ENCODE data around the gene C21orf91.

C21orf91 gene

GRCh38 chr21:17797967-17798366, 21.2 kb downstream of the C21orf91 start:
- DNase-seq (ENCODE audit: low spot score), result no peak

DNA sequence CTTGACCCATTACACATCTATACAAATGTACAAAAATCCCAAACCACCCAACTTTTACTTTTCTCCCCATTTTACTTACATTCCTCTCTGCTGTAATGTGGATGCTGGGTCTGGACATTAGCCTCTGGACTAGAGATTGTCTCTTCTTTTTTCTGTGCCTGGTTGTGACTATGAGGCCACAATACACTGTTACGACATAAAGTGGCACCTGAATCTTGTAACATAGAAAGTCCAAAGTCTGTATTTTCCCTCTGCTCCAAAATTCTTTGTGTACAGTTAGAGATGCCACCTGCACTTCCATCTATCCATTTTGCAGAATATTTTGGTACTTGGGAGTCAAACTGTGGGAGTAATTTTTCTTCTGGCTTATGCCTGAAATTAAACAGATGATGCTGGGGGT, 22.7 kb downstream of the C21orf91 start:
- DNase-seq (ENCODE audit: low spot score), result no peak

DNA sequence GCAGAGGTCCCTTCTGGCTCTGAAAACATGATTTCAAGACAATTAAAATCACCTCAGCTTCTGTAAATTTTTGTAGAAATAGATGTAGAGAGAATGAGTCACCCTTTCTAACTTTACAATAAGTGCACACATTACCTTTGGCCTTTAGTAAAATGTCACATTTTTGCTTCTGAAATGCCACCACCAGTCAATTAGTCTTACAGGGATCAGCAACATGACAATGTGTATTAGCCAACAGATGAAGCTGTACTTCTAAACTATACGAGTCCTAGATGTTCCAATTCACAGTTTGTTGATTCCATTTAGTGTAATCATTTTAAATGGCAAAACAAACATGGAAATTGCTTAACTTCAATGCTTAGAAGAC, 23.1 kb downstream of the C21orf91 start:
- DNase-seq (ENCODE audit: low spot score), result no peak

DNA sequence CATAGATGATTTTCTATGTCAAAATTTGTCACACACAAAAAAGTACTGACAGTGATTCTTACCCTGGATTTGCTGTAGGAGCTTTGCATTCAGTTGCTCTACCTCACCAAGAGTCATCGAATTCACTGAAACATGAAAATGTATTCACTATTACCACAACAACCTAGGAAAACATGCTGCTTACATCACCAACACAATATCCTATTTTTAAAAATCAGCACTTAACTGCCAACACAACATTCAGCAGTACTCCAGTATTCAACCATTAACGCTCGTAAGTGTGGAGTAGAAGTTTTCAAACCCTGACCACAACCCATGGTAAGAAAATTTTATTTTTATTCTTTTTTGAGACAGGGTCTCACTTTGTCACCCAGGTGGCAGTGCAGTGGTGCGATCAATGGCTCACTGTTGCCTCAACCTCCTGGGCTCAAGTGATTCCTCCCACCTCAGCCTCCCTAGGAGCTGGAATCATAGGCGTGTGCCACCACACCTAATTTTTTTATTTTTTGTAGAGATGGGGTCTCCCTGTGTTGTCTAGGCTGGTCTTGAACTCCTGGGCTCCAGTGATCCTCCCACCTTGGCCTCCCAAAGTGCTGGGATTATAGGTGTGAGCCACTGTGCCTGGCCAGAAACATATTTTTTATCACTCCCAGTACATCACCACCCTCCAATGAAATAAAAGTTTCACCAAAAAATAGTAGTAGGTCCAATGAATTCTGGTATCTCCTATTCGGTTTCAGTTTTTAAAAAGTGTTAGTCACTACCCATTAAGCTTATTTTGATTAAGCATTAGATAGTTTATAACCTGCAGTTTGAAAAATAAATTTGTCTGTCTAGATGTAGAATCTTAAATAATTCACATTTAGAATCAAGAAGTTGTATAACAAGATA, 23.8 kb downstream of the C21orf91 start:
- peak; percentile 36 for DNase-seq (ENCODE audit: low spot score)

DNA sequence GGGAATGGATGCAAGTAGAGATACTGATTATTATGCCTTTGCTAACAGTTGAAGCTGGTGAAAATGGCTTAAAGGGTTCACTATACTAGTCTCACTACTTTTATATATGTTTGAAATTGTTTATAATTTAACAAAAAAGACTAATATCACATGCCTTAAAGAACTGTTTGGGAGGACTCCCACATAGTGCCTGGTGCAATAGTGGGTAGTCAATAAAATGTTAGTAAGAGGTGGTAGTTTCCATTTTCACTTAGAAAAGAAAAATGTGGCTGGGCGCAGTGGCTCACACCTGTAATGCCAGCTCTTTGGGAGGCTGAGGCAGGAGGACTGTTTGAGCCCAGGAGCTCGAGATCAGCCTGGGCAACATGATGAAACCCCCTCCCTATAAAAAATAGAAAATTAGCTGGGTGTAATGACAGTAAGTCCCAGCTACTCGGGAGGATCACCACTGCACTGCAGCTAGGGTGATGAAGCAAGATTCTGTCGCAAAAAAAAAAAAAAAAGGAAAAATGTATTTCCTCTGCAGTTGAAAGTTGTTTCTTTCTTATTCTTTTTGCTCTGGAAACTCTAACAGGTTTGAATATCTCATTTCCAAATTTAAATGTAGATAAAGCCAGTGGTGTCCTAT, 24.5 kb downstream of the C21orf91 start:
- no peak for DNase-seq (ENCODE audit: low spot score)

- peak; percentile 26 for DNase-seq (ENCODE audit: low spot score)
Observed at GRCh38 chr21:17793246-17794123, 25.7 kb downstream of the C21orf91 start.

- no peak for DNase-seq (ENCODE audit: low spot score)
Observed at GRCh38 chr21:17789656-17790055, 29.5 kb downstream of the C21orf91 start.

GRCh38 chr21:17789069-17789468, 30.1 kb downstream of the C21orf91 start:
- DNase-seq (ENCODE audit: low spot score), result no peak

DNA sequence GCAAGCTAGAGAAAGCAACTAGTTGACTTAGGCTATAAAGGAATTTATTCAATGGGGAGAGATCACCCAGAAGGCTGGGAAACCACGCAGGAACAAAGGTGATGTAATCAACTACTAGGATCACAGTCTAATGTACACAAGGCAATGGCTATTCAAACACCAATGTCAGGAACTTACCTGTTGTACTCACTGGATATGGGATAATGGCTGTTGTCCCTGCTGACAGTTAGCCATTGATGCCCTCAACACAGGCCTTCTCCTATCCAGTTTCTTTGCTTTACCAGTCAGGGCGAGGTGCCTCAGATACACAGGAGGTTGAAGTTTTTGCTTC, 32.3 kb downstream of the C21orf91 start:
- DNase-seq (ENCODE audit: low spot score), result no peak

DNA sequence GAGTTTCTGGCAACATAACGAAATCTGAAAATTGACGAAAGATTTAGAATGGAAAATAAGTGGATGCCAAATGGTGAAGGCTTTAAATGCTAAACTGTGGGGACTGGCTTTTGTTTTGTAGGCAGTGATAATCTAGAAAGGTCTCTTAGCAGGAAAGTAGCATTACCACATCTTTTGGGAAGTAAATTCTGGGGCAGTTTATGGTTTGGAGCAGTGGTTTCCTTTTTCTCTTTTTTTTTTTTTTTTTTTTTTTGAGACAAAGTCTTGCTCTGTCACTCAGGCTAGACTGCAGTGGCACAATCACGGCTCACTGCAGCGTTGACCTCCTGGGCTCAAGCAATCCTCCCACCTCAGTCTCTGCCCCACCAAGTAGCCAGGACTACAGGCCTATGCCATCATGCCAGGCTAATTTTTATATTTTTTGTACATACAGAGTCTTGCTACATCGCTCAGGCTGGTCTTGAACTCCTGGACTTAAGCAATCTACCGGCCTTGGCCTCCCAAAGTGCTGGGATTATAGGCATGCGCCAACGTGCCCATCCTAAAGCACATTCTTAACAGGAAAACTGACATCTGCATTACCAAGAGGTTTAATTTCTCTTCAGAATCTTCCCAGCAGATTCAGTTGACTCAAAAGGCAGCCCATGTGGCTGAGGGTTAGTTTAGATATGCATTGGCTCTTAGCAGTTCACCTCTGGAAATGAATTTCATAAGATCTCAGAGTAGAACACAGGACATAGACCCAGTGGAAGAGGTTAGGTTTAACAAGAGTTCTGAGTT, 32.9 kb downstream of the C21orf91 start:
- no peak for DNase-seq (ENCODE audit: low spot score)

GRCh38 chr21:17785403-17785788, 33.8 kb downstream of the C21orf91 start:
- DNase-seq (ENCODE audit: low spot score), result no peak

- peak; percentile 34 for DNase-seq (ENCODE audit: low spot score)
Observed at GRCh38 chr21:17784604-17785402, 34.4 kb downstream of the C21orf91 start.

DNA sequence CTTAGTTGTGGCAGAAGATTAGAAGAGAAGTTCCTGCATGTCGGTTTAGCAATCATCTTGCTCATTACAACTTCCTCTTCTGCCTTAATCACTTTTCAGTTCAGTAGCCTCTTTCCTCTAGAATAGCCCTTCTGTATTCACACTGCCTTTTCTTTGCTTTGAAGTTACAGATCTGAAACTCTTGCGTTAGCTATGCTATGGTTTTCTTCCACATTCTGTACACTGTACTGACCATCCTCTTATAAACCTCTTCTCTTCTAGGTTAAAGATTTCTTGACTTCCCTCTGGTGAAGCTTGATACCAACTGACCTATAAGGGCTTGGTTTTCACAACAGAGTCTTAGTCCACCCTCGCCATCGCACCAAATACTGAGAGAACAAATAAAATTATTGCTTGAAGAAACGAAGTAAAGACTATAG, 35.0 kb downstream of the C21orf91 start:
- peak; percentile 72 for DNase-seq (ENCODE audit: low spot score)

GRCh38 chr21:17783481-17784179, 35.5 kb downstream of the C21orf91 start:
- no peak for DNase-seq (ENCODE audit: low spot score)

DNA sequence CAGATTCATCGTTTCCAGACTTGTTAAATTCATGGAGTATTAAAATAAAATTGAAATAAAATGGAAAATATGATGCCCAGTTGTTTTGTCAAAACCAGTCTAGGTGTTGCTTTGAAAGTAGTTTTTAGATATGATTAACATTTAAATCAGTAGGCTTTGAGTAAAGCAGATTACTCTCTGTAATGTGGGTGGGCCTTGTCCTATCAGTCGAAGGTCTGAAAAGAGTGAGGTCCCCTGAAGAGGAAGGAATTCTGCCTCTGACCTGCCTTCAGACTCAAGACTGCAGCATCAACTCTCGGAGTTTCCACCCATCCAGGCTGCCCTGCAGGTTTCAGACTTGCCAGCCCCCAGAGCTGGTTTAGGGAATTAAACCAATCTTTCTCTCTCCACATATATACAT, 36.2 kb downstream of the C21orf91 start:
- DNase-seq (ENCODE audit: low spot score), result no peak

GRCh38 chr21:17782051-17782450, 37.1 kb downstream of the C21orf91 start:
- DNase-seq (ENCODE audit: low spot score), result no peak

GRCh38 chr21:17781524-17781923, 37.6 kb downstream of the C21orf91 start:
- DNase-seq (ENCODE audit: low spot score), result no peak

DNA sequence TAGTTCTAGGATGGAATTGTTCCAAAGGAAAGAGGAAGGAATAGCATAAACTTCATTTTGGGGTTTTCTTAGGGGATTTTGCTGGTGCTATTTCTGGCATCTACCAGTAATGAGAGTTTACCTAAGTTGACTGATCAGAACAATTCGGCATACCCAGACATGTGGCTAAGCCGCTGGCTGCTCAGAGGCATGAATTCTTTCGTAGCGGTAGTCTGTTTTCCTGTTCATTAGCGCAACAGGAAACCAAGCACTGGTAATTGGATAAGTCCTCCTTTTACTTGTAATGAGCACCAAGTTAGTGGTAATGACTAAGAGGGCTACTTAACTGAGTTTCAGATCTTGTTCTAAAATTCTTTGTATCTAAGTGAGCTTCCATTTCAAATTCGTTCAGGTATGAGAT, 38.6 kb downstream of the C21orf91 start:
- no peak for DNase-seq (ENCODE audit: low spot score)

DNA sequence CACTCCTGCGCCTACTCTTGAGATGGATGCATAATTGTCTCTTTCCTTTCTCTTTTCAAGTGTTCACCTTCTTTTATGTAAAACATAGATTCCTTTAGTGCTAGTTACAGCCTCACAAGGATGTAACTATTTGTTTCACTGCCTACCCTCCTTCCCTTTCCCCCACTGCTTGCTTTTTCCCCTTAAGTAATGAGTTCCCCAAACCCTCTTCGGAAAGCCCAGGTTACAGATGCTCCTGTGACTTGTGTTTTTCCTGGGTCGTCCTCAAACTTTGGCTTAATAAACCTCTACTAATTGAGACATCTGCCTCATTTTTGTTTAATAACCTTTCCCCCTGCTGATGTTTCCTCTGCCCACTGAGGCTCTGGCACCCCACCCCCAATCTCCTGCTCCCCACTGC, 39.2 kb downstream of the C21orf91 start:
- DNase-seq (ENCODE audit: low spot score), result no peak

- DNase-seq (ENCODE audit: low spot score), result no peak
Observed at GRCh38 chr21:17779496-17779895, 39.7 kb downstream of the C21orf91 start.
